Measurements from ENCODE around the gene ANKRD18B.
"Not testable (repeated sequence)": the region's sequence is repeated elsewhere in the genome, so short reads cannot be mapped to it uniquely, and the experiment has no call there.

The ANKRD18B gene

DNA sequence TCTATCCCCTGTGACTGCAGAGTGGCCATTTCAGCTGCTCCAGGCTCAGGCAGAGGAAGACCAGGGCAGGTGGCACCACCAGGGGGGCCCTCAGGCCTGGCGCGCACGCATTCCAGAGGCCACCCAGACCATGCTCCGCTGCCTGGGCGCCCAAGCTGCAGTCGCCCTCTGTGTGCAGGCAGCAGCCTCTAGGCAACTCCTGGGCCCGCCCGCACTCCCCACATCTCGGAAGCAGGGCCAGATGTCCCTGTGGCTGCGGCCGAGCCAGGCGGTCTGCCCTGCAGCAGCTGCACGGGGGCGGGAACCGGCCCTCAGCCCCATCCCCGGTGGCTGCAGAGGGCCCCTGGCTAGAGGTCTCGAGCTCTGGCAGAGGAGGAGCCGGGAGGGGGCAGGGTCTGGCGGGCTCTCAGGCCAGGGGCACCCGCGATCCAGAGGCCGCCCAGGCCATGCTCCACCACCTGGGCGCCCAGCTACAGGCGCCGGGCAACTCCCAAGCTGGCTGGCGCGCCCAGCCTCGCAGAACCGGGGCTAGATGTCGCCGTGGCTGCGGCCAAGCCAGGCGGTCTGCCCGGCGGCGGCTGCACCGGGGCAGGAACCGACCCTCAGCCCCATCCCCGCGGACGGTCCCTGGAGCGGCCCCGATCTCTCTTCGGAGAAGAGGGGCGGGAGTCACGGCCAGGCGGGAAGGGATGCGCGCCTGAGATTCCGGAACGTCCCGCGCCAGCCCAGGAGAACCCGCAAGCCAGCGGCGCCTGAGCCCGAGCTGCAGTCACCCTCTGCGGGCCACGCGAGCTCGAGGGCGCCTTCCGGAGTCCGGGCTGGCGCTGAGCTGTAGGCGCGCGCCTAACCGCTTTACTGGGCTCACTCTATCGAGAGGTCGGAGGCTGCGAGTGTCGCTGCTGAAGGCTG, at the start of gene ANKRD18B:
Gene ANKRD18B, plus strand, starts transcription at position 855 of the 909 bp plus-strand sequence. CDS start 239 bp downstream, outside the sequence.
- DNase-seq, result peak; percentile 70

DNA sequence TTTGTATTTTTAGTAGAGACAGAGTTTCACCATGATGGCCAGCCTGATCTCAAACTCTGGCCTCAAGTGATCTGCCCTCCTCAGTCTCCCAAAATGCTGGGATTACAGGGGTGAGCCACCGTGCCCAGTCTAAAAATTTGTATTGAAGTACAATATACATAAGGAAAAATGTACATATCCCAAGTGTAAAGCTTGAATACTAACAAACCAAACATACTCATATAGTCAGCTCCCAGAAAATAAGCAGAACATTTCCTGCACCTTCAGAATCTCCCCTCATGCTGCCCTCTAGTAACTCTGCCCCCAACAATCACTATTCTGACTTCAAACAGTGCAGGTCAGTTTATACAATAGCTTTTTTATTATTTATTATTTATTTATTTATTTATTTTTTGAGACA, 48.7 kb upstream of the ANKRD18B start:
- DNase-seq, result no peak

DNA sequence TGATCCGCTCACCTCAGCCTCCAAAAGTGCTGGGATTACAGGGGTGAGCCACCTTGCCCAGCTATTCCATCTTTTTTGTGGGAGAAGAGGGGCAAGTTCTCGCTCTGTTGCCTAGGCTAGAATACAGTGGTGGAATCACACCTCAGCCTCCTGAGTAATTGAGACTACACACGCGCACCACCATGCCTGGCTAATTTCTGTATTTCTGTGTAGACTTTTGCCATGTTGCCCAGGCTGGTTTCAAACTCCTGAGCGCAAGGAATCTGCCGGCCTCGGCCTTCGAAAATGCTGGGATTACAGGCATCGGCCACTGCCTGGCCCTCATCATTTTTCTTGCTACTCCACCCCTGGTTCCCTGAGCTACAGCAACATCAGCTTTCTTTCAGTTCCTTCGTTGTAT, 47.5 kb upstream of the ANKRD18B start:
- no peak for DNase-seq

DNA sequence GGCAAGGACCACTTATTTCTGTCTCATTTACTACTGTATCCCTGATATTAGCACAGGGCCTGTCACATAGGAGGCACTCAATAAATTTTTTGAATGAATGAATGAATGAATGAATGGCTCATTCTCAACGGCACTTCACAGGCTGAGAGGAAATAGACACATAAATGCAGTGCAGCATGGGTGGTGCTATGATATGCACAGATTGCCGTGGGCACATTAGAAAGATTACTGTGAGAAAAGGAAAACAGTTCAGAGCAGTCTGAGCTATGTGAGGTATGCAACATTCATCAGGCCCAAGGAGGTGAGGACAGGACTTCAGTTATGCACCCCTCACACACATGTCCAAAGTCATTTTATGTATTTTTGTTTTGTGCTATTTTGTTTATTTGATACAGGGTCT, 43.9 kb upstream of the ANKRD18B start:
- no peak for DNase-seq

DNA sequence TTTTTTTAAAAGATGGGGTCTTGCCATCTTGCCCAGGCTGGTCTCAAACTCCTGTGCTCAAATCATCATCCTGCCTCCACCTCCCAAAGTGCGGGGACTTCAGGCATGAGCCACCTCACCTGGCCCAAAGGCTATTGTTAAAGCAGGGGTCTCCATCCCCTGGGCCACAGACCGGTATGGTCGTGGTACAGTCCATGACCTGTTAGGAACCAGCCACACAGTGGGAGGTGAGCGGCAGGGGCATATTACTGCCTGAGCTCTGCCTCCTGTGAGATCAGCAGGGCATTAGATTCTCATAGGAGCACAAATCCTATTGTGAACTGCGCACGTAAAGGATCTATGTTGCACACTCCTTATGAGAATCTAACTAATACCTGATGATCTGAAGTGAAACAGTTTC, 43.1 kb upstream of the ANKRD18B start:
- no peak for DNase-seq

DNA sequence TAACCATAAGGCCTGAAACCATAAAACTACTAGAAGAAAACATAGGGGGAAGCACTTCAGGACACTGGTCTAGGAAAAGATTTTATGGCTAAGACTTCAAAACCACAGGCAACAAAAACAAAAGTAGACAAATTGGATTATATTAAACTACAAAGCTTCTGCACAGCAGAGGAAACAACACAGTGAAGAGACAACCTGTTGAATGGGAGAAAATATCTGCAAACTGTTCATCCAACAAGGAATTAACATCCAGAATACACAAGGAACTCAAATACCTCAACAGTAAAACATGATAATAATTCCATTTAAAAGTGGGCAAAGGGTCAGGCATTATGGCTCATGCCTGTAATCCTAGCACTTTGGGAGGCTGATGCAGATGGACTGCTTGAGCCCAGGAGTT, 38.7 kb upstream of the ANKRD18B start:
- not testable (repeated sequence) for DNase-seq

DNA sequence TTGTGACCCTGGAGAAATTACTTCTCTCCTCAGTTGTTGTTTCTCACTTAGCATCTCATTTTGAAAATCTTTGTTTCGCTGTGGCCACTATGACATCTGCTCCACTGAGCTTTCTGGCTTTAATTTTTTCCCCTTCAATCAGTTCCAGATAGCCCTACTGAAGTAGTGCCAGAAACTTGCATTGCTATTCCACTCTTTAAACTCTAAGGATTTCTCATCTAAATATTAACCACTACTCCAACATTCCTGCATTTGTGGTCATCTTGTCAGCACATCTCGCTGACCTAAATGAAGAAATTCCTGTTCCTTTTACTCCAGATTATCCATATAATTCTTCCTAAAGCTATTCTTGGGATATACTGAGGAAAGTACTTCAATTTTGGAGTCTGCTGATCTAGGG, 35.0 kb upstream of the ANKRD18B start:
- DNase-seq, result no peak

DNA sequence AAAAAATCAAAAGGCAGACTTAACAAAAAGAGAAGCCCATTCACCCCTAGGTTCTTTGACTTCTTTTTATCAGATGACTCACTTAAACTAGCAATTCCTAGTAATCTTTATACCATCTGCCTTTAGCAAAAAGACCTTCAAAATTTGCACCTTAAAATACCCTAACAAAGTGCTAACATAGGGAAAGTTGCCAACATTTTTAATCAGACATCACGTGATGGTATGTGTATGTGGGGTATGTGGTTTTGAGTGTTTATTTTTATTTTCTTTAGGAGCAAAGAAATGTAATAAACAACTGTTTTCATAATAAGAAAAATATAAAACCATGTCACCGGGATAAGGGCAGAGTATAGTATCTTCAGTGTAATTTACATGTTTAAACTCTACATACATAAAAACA, 30.2 kb upstream of the ANKRD18B start:
- DNase-seq, result not testable (repeated sequence)

DNA sequence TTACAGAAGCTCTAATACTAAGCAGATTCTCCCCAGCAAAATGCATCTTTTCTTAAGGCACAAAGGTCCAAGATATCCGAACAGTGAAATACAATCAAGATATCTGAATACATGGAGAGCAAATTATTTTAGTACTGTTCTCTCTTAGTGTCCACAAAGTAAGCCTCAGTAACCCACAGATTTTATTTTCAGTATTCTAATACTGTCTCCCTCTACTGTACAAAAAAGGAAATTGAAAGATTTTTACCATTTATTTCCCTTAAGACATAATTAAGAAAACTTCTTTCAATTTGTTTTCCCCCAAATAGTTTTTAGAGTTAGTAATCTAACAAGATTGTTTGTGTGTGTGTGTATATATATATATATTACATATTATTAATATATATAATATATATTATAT, 25.7 kb upstream of the ANKRD18B start:
- DNase-seq, result no peak

DNA sequence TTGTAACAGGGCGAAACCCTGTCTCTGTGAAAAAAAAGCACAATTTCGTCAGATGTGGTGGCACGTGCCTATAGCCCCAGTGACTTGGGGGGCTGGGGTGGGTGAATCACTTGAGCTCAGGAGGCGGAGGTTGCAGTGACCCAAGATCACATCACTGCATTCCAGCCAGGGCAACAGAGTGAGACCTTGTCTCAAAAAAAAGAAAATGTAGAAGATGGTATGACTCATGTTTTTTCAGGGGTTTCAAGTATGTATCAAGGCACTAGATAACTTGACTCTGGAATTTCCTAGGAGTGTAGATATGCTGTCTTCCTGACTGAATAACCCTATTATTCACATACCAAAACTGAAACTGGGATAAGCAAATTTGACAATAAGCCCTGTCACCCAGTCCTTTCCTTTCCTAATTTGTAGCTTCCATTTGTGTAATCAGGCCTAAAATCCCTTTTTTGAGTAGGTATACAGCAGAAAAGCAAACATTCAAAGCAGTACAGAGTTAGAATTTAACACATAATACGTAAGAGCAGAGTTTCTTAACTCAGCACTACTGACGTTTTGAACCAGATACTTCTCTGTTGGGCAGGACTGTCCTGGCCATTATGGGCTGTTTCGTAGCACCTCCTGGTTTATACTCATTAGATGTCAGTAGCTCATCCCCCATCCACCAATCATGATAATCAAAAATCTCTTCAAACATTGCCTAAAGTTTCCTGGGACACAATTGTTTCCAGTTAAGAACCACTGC, 17.3 kb upstream of the ANKRD18B start:
- no peak for DNase-seq

DNA sequence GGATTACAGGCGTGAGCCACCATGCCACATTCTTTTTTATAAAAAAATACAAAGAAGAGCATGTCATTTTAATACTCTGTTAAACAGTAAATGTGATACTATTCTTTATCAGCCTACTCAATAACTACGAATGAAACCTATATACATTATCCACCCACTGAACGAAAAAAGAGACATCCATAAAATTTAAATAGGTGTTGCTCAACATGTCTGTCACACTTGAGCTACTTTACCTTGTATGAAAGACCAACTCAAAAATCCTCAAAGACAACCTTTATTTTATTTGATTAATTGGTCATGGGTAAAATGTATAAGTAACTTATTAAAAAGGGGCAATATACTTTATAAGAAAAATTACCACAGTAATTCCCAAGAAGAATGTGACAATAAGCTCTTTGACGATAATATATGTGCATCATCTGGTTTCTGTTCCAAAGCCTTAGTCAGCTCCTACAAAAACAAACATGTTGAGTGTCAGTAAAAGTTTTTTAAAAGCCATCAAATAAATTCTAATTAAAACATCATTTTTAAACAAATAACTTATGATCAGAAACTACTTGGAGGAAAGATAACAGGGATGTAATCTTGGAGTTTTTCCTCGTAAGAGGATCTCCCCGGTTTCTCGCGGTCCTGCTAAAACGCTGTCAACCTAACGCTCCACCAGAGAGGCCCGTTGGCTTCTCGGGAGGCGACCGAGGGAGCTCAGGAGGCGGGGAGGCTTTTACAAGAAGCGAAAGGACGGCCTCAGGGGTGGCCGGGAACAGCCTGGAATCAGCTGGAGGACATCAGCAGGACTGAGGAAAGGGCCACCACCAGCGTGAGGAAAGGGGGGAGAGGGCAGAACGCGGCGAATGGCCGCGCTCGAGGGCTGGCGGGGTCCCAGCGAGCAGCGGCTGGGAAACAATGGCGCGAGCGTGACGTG, 13.5 kb upstream of the ANKRD18B start:
- DNase-seq, result peak; percentile 52

DNA sequence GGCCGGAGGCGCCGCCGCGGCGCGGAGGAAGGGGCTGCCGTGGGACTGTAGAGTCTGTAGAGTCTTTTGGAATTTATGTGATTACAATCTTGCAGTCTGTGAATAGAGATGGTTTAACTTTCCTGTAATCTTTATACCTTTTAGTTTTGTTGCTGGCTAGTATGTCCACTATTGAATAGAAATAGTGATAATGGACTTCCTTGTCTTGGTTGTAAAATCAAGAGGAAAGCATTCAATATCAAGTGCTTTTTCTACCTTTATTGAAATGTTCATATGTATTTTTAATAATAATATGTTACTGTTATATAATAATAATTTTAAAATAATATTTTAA, 12.9 kb upstream of the ANKRD18B start:
- not testable (repeated sequence) for DNase-seq

DNA sequence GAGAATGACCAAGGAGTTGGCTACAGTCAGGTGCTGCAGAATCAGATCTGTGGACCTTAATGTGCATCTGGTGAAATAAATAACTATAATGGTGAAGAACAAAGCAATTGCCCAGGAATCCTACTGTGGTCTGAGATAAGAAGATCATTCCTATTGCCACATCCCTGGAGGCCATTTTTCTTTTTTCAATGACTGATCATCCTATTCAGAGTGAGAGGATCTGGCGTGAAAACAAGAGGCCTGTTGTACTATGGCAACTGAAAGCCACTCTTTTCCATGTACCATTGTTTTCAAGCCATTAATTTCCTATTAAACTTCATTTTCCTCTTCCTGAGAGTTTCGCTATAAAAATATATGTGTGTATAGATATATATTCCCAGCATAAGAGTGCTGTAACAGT, 11.5 kb upstream of the ANKRD18B start:
- not testable (repeated sequence) for DNase-seq

DNA sequence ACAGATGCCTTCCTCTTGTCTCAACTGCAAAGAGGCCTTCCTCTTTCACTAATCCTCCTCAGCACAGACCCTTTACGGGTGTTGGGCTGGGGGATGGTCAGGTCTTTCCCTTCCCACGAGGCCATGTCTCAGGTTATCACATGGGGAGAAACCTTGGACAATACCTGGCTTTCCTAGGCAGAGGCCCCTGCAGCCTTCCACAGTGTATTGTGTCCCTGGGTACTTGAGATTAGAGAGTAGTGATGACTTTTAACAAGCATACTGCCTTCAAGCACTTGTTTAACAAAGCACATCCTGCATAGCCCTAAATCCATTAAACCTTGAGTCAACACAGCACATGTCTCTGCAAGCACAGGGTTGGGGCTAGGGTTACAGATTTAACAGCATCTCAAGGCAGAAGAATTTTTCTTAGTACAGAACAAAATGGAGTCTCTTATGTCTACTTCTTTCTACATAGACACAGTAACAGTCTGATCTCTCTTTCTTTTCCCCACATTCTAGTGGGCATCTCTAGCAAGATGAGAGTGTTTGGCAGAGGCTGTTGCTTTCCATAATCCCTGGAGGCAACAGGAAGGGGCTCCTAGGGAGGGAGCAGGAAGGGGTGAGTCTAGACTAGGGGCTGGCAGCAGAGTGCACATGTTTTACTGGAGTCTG, 8.6 kb upstream of the ANKRD18B start:
- DNase-seq, result not testable (repeated sequence)

DNA sequence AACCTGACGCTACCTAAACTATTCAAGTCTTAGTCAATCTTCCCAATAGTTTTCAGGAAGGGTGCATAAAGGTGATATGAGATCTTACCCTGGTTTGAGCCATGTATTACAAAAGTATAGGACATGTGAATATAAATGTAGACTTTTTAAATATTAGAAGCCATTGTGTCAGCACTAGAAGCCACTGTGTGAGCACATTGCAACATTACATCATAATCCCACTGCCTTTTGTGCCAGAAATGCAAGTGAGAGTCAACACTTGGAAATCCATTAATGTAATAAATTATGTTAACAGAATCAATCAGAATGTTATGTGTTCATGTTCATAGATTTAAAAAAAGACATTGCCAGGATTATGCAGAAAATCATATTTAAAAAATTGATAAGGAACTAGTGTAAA, 7.7 kb upstream of the ANKRD18B start:
- DNase-seq, result not testable (repeated sequence)

DNA sequence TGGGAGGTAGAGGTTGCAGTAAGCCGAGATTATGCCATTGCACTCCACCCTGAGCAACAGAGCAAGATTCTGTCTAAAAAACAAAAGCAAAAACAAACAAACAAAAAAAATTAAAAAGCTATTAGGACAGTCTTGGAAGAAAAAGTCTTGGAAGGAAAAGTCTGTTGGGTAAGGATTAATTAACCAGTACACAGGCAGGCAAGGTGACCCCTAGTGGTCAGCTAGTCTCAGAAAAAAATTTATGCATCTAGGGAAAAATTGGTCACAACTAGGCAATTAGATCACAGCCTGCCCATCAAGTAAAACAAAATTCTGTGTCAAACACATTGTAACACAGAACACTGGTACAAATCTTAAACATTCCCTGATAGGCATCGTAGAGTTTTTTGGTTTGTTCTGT, 6.7 kb upstream of the ANKRD18B start:
- DNase-seq, result no peak

DNA sequence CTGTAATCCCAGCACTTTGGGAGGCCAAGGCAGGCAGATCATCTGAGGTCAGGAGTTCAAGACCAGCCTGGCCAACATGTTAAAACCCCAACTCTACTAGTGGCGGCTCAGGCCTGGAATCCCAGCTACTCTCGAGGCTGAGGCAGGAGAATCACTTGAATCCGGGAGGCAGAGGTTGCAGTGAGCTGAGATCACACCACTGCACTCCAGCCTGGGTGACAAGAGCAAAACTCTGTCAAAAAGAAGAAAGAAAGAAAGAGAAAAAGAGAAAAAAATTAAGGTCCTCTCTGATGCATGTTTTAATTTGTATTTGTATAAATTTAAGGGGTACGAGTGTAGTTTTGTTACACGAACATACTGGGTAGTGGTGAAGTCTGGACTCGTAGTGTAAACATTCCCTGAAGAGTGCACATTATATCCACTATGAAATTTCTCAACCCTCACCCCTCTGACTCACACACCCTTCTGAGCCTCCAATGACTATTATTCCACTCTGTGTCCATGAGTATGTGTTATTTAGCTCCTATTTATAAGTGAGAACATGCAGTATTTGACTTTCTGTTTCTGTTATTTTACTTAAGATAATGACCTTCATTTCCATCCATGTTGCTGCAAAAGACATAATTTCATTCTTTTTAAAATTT, 6.0 kb upstream of the ANKRD18B start:
- DNase-seq, result not testable (repeated sequence)

DNA sequence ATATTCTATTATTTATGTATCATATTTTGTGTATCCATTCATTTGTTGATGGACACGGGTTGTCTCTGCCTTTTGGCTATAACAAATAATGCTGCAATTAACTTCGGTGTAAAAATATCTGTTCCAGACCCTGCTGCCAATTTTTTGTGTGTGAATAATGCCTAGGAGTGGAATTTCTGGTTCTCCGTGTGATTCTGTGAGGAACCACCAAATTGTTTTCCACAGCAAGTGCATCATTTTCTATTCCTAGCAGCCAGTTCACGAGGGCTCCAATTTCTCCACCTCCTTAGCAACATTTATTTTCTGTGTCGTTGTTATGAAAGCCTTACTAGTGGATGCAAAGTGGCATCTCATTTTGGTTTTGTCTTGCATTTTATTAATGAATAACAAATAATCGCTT, 2.2 kb upstream of the ANKRD18B start:
- not testable (repeated sequence) for DNase-seq

DNA sequence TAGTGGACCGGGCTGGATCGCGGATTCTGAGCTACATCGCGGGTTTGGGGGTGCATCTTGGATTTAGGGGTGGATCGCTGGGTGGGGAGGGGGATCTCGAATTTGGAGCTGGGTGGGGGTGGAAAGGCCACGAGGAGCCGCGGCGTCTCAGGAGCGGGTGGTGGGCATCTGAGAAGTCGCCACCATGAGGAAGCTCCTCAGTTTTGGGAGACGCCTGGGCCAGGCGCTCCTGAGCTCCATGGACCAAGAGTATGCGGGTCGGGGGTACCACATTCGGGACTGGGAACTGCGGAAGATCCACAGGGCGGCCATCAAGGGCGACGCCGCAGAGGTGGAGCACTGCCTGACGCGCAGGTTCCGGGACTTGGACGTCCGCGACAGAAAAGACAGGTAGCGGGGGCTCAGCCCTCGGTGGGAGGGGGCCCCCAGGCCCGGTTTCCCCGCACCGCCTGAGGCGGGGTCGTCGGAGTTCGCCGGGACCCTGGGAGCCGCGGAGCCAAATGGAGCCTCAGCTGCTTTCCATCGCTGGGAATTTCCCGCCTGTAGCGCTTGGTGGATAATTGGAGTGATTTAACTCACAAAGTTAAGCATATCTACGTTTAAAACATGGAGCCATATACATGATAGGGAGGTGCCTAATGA, 376 bp downstream of the ANKRD18B start:
- DNase-seq, result peak; percentile 50

DNA sequence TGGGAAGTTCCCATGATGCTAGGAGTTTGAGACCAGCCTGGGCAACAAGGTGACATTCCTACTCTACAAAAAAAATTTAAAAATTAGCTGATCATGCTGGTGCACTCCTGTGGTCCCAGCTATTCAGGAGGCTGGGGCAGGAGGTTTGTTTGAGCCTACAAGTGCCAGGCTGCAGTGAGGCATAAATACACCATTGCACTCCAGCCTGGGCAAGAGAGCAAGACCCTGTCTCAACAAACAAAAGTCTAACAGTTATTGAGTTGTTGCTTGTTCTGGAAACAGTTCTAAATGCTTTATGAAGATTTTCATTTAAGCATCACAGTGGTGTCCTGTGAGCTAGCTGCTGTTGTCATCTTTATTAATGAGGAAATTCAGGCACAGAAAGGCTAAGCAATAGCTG, 4.0 kb downstream of the ANKRD18B start:
- DNase-seq, result not testable (repeated sequence)

DNA sequence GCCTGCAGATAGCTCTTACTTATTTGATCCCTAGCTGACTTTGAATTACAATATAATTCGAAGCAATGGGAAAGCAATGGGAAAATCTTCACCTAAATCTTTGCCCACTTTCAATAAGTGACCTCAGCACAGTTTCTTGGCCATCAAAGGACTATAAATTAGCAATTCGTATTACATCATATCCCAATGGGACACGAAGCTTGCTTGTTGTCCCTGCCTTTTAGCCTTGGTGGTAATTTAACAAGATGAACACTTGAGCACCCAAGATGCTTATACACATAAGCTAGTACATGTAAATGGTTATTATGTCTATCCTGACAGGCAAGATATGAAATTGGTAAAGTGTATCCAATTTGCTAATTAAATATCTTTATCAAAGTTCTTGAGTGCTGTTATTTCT, 9.9 kb downstream of the ANKRD18B start:
- not testable (repeated sequence) for DNase-seq

All from NCI-H526 treated with DMSO at 0.1 percent for 48 hours (cell line).